Upper lobe of left lung (tissue), 6 donors: ENCODE measurements around the gene RBSN. TPM values are rescaled to one million over a fixed set of nuclear protein-coding genes. Genes with fewer than 3 reads are reported as not detected.

Experiments used
- ATAC-seq, 2 donors: fragments of 200-7000 bp; cut with Tn5 transposase; one replicate each; pipeline ENCODE4 v1.9.1; 2022; ENCODE audit warnings: mild to moderate bottlenecking in 2 of 2, moderate library complexity in 2 of 2; ENCODE audit not compliant: low FRiP score in 2 of 2
- DNase-seq, 2 donors: peaks; one replicate each; pipeline ENCODE4 v3.0.0-alpha.2; 2019 to 2020
- H3K27ac ChIP-seq, 4 donors: fragments of 200-600 bp; sonication (generic); one replicate each; pipeline ENCODE4 v1.5.1; 2016 to 2019
- H3K27me3 ChIP-seq, 4 donors: fragments of 200-600 bp; sonication (generic); one replicate each; pipeline ENCODE4 v1.5.1; 2017 to 2019
- H3K36me3 ChIP-seq, 4 donors: fragments of 200-600 bp; sonication (generic); one replicate each; pipeline ENCODE4 v1.5.1; 2016 to 2019
- H3K4me1 ChIP-seq, 4 donors: fragments of 200-600 bp; sonication (generic); one replicate each; pipeline ENCODE4 v1.5.1; 2018 to 2019
- H3K4me3 ChIP-seq, 4 donors: fragments of 200-600 bp; sonication (generic); one replicate each; pipeline ENCODE4 v1.5.1; 2017 to 2019; ENCODE audit warnings: mild to moderate bottlenecking in 2 of 4, moderate library complexity in 1 of 4
- H3K9me3 ChIP-seq, 4 donors: fragments of 200-600 bp; sonication (generic); one replicate each; pipeline ENCODE4 v1.5.1; 2018 to 2019
- EP300 ChIP-seq, 4 donors: sonication (generic); formaldehyde crosslinking; IDR thresholded peaks; one replicate each; pipeline ENCODE4 v1.5.1; 2017; ENCODE audit warnings: antibody characterized with exemption in 4 of 4, control low read depth in 2 of 4
- POLR2A ChIP-seq, 4 donors: fragments of 450-650 bp; IDR thresholded peaks; one replicate each; pipeline ENCODE4 v1.5.1; 2016 to 2017; ENCODE audit warnings: antibody characterized with exemption in 4 of 4, mild to moderate bottlenecking in 2 of 4
- POLR2AphosphoS5 ChIP-seq, 2 donors: sonication (generic); formaldehyde crosslinking; IDR thresholded peaks; one replicate each; pipeline ENCODE4 v1.5.1; 2017; ENCODE audit warnings: antibody characterized with exemption in 2 of 2
- WGBS, 2 donors: methylation state at CpG; one replicate each; pipeline ENCODE4 v1.1.5; 2017 to 2018; 5-methylcytosine and 5-hydroxymethylcytosine counted together
- total RNA-seq, 6 donors: library from RNA; depleted of rRNA in 4 of 6; stranded (reverse); fragments of >200 nt in 4 of 6; gene quantifications; one replicate each; pipeline versions ENCODE4 v1.1.0 to v1.2.1, GENCODE V29; 2016 to 2021
- TF ChIP-seq, protein P1 (sequence below), 6 experiments: fragments of 450-650 bp in 4 of 6; fragments of 200-600 bp in 2 of 6; sonication (generic) in 2 of 6; IDR thresholded peaks; one replicate each; pipeline ENCODE4 v1.5.1; 2016 to 2019; ENCODE audit warnings: antibody characterized with exemption in 6 of 6
- donor health status: DM: no; HTN: no; CAD: no; lungs with moderate emphysema.
- donor health status: DM: no; HTN: yes; CAD: no; lungs with severe emphysema.

RBSN gene
- total RNA-seq, 6 donors from 2014 or later: 24.5 to 72.3 (median 29.0) TPM

DNA sequence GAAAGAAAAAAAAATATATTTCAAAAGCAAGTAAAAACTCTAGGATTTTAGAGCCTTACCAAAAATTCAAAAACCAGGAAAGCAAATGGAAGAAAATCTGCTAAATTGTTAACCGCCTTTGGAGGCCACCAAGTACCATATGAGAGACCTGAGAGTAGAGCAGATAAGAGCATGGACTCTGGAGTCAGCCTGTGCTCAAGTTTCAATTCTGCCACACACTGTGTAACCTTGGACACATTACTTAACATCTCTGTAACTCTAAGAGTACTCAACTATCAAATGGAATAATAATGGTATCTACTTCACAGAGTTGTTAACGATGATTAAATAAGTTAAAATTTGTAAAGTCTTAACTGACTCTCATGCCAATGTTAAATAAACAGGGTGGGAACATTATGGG is 12.7 kb downstream of the RBSN start:
- Histone ChIP-seq H3K36me3 (peaks cover 14 to 95% (median 60%) of the 10 kb centered on the region in 4 donors), H3K4me1 (peaks cover 5 to 21% (median 18%) of the 10 kb centered on the region in 4 donors), H3K9me3 (no peaks in the 10 kb centered on the region), H3K4me3 (no peak overlapping the region), H3K27me3 (no peaks in the 10 kb centered on the region), H3K27ac (no peak overlapping the region)
- WGBS, 2 donors: 98 to 100% methylated on average over 2 of the region's 2 CpGs
- TF ChIP-seq EP300 (IDR thresholded peaks at IDR 0.05) (no peak), POLR2AphosphoS5 (IDR thresholded peaks at IDR 0.05) (no peak), POLR2A (IDR thresholded peaks at IDR 0.05) (no peak)
- TF ChIP-seq, protein P1, sequence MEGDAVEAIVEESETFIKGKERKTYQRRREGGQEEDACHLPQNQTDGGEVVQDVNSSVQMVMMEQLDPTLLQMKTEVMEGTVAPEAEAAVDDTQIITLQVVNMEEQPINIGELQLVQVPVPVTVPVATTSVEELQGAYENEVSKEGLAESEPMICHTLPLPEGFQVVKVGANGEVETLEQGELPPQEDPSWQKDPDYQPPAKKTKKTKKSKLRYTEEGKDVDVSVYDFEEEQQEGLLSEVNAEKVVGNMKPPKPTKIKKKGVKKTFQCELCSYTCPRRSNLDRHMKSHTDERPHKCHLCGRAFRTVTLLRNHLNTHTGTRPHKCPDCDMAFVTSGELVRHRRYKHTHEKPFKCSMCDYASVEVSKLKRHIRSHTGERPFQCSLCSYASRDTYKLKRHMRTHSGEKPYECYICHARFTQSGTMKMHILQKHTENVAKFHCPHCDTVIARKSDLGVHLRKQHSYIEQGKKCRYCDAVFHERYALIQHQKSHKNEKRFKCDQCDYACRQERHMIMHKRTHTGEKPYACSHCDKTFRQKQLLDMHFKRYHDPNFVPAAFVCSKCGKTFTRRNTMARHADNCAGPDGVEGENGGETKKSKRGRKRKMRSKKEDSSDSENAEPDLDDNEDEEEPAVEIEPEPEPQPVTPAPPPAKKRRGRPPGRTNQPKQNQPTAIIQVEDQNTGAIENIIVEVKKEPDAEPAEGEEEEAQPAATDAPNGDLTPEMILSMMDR (IDR thresholded peaks at IDR 0.05): no peak
- ATAC-seq (no peak), DNase-seq (no peak)

DNA sequence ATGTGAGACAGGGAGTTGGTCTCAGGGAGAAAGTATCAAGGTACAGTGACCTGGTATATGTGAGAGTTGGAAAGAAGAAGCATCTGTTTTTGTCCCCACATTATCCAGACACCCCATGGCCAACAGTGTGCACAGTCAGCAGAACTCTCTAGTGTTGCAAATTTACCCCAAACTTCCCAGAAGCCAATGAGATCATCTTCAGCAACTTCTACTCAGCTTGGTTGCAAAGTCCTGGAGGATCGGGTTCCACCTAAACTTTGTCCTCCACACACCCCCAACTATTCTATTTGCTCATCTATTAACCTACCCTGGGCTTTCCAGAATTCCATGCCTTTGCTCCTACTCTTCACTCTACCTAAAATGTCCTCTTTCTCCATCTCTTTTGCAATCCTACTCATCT is 15.7 kb downstream of the RBSN start:
- Histone ChIP-seq H3K36me3 (peaks cover 26 to 96% (median 68%) of the 10 kb centered on the region in 4 donors), H3K4me1 (peaks cover 5 to 23% (median 18%) of the 10 kb centered on the region in 4 donors), H3K27ac (peak overlapping the region; percentile 65 to 92 (median 72)), H3K4me3 (no peak overlapping the region), H3K27me3 (no peaks in the 10 kb centered on the region), H3K9me3 (no peaks in the 10 kb centered on the region)
- 90 to 96% methylated on average over 1 of the region's 1 CpG for WGBS, 2 donors
- ATAC-seq (no peak), DNase-seq (no peak)
- TF ChIP-seq EP300 (IDR thresholded peaks at IDR 0.05) (no peak), POLR2AphosphoS5 (IDR thresholded peaks at IDR 0.05) (no peak), POLR2A (IDR thresholded peaks at IDR 0.05) (no peak)
- TF ChIP-seq, protein P1 (IDR thresholded peaks at IDR 0.05): no peak

DNA sequence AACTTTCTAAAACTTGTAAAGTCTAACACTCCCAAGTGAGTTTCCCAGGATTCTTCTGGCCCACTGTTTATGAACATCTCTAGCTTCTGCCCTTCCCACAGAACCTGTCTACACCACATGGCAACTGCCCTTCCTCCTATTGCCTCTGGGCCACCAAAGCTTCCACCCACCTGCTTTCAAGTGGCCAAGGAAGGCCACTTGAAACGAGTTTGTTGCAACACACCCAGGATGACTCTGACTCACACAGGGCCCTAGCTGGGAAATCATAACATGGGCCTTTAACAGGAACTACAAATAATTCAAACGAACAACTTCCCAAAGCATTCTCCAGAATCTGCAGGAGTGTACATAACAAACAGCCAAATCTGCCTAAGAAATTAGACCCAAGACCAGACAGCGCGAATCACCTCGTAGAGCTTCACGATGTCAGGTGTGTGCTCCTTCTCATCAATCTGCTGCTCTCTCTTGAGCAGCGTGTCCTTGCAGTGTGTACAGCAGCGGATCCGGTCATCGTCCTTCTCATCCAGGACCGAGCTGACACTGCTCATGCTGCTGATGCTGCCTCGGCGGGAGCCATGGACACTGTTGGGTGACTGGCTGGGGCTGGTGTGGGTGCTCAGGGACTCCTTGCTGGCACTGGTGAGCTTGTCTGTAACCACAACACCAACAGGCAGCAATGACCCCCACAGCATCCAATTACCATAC is 16.8 kb downstream of the RBSN start:
- Histone ChIP-seq H3K27me3 (no peaks in the 10 kb centered on the region), H3K9me3 (no peaks in the 10 kb centered on the region), H3K36me3 (peaks cover 37 to 98% (median 76%) of the 10 kb centered on the region in 4 donors), H3K4me1 (peaks cover 5 to 23% (median 18%) of the 10 kb centered on the region in 4 donors), H3K27ac (peak overlapping the region; percentile 65 to 92 (median 72)), H3K4me3 (no peak overlapping the region)
- WGBS, 2 donors: 65 to 80% methylated on average over 11 to 13 of the region's 13 CpGs
- TF ChIP-seq POLR2AphosphoS5 (IDR thresholded peaks at IDR 0.05) (peak; percentile 60 to 71), EP300 (IDR thresholded peaks at IDR 0.05) (peak in 1 of 4 donors; percentile 89), POLR2A (IDR thresholded peaks at IDR 0.05) (no peak)
- TF ChIP-seq, protein P1 (IDR thresholded peaks at IDR 0.05): peak in 1 of 6 experiments; percentile 9
- ATAC-seq (peak; percentile 66 to 83), DNase-seq (peak; percentile 39 to 88)

DNA sequence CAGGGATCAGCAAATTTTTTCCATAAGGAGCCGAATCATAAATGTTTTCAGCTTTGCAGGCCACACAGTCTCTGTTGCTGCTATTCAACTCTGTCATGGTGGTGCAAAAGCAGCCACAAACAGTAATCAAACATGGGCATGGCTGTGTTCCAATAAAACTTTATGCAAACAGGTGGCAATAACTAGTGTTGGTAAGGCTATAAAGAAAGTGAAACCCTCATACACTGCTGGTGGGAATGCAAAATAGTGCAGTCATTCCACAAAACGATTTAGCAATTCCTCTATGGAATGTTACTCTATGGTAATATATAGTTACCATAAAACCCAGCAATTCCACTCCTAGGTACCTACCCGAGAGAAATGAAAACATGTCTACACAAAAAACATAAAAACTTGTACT is 19.9 kb downstream of the RBSN start:
- H3K36me3 ChIP-seq: peaks cover 47 to 99% (median 87%) of the 10 kb centered on the region in 4 donors
- H3K27me3 ChIP-seq: no peaks in the 10 kb centered on the region
- ATAC-seq: no peak
- no peak for DNase-seq
- TF ChIP-seq EP300 (IDR thresholded peaks at IDR 0.05) (no peak), POLR2AphosphoS5 (IDR thresholded peaks at IDR 0.05) (no peak), POLR2A (IDR thresholded peaks at IDR 0.05) (no peak)
- TF ChIP-seq, protein P1 (IDR thresholded peaks at IDR 0.05): no peak
- no peak overlapping the region for H3K27ac ChIP-seq
- peaks cover 5 to 23% (median 18%) of the 10 kb centered on the region in 4 donors for H3K4me1 ChIP-seq
- H3K4me3 ChIP-seq: no peak overlapping the region
- no peaks in the 10 kb centered on the region for H3K9me3 ChIP-seq
- WGBS, 2 donors: 89% methylated on average over 3 of the region's 3 CpGs
